Measurements from ENCODE around the gene CCDC197.
A peak's percentile ranks its signal among the peaks of the same experiment; 100 is the strongest.

The CCDC197 gene

DNA sequence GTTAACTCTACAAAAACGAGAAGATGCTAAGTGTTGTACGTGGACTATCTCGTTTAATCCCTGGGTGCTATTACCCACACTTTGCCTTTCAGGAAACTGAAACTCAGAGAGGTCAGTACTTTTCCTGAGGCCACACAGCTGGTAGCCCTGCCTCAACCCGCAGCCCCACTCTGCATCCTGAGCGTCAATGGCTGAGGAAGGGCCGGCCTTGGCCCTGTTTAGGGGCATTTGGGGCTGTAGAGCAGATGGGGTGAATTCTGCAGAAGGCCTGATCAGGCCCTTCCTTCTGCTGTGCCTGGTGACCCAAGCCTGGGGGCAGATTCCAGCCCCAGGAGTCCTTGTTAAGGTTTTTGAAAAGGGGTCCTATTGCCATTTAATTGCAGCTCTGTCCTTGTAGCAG lies 3.7 kb upstream of the CCDC197 start:
- DNase-seq (ENCODE audit: low read depth), result no peak
- no peak overlapping the region for H3K4me3 ChIP-seq (ENCODE audit: control insufficient read depth, low read depth, low read length)
- TF ChIP-seq, protein P1, sequence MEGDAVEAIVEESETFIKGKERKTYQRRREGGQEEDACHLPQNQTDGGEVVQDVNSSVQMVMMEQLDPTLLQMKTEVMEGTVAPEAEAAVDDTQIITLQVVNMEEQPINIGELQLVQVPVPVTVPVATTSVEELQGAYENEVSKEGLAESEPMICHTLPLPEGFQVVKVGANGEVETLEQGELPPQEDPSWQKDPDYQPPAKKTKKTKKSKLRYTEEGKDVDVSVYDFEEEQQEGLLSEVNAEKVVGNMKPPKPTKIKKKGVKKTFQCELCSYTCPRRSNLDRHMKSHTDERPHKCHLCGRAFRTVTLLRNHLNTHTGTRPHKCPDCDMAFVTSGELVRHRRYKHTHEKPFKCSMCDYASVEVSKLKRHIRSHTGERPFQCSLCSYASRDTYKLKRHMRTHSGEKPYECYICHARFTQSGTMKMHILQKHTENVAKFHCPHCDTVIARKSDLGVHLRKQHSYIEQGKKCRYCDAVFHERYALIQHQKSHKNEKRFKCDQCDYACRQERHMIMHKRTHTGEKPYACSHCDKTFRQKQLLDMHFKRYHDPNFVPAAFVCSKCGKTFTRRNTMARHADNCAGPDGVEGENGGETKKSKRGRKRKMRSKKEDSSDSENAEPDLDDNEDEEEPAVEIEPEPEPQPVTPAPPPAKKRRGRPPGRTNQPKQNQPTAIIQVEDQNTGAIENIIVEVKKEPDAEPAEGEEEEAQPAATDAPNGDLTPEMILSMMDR (conservative IDR thresholded peaks at IDR 0.05; ENCODE audit: control insufficient read depth, insufficient read depth, low read depth, low read length), result no peak

DNA sequence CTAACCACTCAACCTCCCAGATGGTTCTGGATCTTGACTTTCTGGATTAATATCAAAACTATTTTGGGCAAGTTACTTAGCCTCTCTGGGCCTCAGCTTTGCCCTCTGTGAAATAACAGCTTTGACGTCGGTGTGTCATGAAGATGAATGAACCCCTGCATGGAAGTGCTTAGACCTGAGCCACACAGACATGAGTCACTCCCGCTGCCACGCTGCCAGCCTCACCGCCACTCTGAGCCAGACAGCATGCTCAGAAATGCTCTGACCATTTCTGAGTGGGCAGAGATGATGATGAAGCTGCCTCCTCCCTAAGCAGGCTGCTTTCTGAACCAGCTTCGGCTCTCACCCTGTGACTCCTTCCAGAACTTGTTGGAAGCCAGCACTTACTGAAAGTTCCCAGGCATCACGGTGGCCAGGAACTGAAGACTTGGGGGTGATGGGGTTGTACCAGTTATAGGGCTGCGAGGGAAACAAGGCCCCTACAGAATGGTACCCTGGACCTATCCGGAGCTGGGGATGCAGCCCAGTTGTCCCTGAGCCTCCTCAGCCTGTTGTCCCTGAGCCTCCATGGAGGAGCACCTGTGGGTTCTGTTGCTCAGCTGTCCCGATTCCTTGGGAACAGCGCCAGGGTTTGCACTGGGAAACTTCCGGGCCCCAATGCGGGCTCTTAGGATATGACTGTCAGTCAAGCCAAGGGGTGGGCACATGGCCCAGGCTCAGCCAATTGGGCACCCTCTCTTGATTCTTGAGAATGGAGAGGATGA lies 2.0 kb upstream of the CCDC197 start:
- TF ChIP-seq, protein P1 (conservative IDR thresholded peaks at IDR 0.05; ENCODE audit: control insufficient read depth, insufficient read depth, low read depth, low read length), result no peak
- no peak overlapping the region for H3K4me3 ChIP-seq (ENCODE audit: control insufficient read depth, low read depth, low read length)
- peak; percentile 86 for DNase-seq (ENCODE audit: low read depth)

DNA sequence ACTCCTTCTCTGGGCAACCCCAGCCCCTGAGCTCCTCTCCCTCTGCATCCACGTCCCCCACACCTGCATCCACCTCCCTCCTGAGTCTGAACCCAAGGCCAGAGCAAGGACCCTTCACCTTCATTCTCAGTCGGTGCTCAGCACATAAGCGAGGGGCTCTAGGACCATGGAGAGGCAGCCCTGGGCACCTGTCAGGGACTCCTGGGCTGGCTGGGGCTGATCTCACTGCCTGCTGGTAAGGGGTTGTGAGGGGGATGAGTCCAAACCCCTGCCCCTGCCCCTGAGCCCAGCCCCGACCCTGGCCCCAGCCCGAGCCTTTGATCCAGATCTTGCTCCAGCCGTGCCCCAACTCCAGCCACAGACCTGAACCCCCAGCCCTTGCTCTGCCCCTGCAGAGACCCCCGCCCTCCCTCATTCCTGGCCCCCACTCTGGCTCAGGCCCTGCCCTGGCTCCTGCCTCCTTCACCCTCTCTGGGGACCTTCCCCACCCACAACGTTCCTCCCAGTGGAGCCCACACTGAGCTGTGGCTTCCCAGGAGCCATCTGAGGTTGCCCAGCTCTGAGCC lies 888 bp upstream of the CCDC197 start:
- TF ChIP-seq, protein P1 (conservative IDR thresholded peaks at IDR 0.05; ENCODE audit: control insufficient read depth, insufficient read depth, low read depth, low read length), result no peak
- no peak overlapping the region for H3K4me3 ChIP-seq (ENCODE audit: control insufficient read depth, low read depth, low read length)
- no peak for DNase-seq (ENCODE audit: low read depth)

DNA sequence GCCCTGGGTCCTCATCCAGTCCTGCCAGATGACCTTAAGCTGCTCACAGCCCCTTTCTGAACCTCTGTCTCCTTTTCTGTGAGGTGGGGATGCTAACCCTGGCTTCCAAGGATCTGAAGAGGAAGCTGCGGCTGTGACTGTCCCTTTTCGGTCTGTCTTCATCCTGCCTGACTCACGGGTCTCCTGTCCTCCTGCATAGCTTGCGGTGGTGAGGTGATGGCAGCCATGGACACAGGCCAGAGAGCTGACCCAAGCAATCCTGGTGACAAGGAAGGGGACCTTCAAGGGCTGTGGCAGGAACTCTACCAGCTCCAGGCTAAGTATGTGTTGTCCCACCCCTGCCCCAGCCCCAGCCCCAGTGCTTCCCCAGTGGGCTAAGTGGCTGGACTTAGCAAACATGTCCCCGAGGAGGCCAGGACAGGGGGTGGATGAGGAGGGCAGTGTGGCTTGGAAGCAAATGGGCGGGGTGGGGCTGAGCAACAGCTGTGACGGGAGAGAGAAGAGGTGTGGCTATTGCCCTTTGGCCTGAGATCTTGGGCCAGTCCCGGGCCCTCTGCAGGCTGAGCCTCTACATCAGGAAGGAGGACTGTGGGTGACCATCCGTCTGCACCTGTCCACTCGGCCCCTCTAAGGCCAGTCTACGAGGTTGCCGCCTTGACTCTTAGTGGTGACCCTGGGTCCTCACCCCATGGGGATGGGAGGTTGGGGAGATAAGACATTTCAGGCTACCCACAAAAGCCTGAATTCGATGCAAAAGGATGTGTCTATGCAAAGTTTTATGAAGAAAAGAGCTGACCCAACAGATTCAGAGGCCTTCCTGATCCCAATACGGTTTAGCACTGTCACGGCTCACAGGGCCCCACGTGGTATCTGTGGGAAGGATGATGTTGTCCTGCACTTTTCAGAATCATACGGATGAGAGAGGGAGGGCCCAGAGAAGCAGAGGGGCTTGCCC lies 1.1 kb downstream of the CCDC197 start:
- DNase-seq (ENCODE audit: low read depth), result no peak
- TF ChIP-seq, protein P1 (conservative IDR thresholded peaks at IDR 0.05; ENCODE audit: control insufficient read depth, insufficient read depth, low read depth, low read length), result no peak

DNA sequence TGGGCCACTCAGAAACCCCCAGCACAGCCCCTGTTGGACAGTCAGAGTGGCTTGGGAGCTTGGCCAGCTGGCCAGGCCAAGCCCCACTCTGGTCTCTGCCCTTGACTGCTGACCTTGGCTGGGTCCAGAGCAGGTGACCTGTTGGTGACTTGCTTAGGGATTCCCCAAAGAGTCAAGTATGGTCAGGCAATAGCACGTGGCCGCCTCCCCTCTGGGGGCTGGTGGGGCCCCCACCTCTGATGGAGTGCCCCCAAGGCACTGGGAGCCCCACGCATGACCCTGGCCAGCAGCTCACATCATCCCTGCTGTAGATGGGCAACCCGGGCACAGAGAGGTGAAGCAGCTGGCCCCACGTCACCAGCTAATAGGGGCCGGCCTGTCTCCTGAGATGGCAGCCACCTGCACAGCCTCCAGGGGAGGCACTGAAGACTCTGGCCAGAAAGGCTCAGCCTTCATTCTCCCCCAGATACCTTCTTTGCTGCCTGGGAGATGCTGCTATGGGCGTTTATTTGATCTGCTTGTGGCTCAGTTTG lies 1.8 kb downstream of the CCDC197 start:
- DNase-seq (ENCODE audit: low read depth), result no peak
- no peak overlapping the region for H3K4me3 ChIP-seq (ENCODE audit: control insufficient read depth, low read depth, low read length)
- TF ChIP-seq, protein P1 (conservative IDR thresholded peaks at IDR 0.05; ENCODE audit: control insufficient read depth, insufficient read depth, low read depth, low read length), result no peak

More for the DNA sequence above, 1.1 kb downstream of the CCDC197 start:
- H3K4me3 ChIP-seq (ENCODE audit: control insufficient read depth, low read depth, low read length), result no peak overlapping the region

DNA sequence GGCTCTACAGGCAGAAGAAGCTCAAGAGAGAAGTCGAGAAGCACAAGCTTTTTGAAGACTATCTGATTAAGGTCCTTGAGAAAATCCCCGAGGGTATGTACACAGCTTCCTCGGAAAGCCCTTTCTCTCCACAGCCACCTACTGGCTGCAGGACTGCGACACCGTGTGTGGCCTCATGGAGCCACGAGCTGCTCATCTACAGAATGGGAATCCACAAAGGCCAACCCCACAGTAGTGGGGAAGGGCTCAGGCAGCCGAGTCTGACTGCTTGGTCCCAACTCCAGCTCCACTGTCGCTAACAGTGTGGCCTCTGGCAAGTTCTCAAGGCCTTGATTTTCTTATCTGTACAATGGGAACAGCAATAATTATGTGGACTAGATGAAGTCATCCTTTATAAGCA lies 2.5 kb downstream of the CCDC197 start:
- TF ChIP-seq, protein P1 (conservative IDR thresholded peaks at IDR 0.05; ENCODE audit: control insufficient read depth, insufficient read depth, low read depth, low read length), result no peak
- no peak for DNase-seq (ENCODE audit: low read depth)
- no peak overlapping the region for H3K4me3 ChIP-seq (ENCODE audit: control insufficient read depth, low read depth, low read length)

All from fibroblast of mammary gland (primary cell).